SK-N-SH treated with all-trans-retinoic acid at 6 μM for 48 hours (cell line): ENCODE data around the gene ACTL10.

Experiments
- BACH2 ChIP-seq: fragments of 250-450 bp; sonication (Bioruptor Pico); IDR thresholded peaks from 2 replicates; pipeline ENCODE4 v1.9.0; 2021; ENCODE audit warnings: mild to moderate bottlenecking, borderline replicate concordance
- ESRRG ChIP-seq: fragments of 250-450 bp; sonication (Bioruptor Pico); IDR thresholded peaks from 2 replicates; pipeline ENCODE4 v1.6.1; 2021; ENCODE audit warnings: mild to moderate bottlenecking
- GLIS3 ChIP-seq: fragments of 250-450 bp; sonication (Bioruptor Pico); IDR thresholded peaks from 2 replicates; pipeline ENCODE4 v1.5.0; 2020; ENCODE audit warnings: mild to moderate bottlenecking, moderate library complexity
- PATZ1 ChIP-seq: fragments of 250-450 bp; sonication (Bioruptor Pico); IDR thresholded peaks from 2 replicates; pipeline ENCODE4 v1.8.0; 2020; ENCODE audit warnings: mild to moderate bottlenecking, moderate library complexity, borderline replicate concordance
- RARB ChIP-seq: fragments of 250-450 bp; sonication (Bioruptor Pico); IDR thresholded peaks from 2 replicates; pipeline ENCODE4 v1.8.0; 2021; ENCODE audit warnings: mild to moderate bottlenecking, moderate library complexity
- TCF4 ChIP-seq: fragments of 250-450 bp; sonication (Bioruptor Pico); IDR thresholded peaks from 2 replicates; pipeline ENCODE4 v1.8.0; 2021; ENCODE audit warnings: mild to moderate bottlenecking, moderate library complexity, borderline replicate concordance
- ZC3H10 ChIP-seq: fragments of 250-450 bp; sonication (Bioruptor Pico); IDR thresholded peaks from 2 replicates; pipeline ENCODE4 v1.5.1; 2021; ENCODE audit warnings: mild to moderate bottlenecking, moderate library complexity
- ZNF8 ChIP-seq: fragments of 450-650 bp; formaldehyde crosslinking; IDR thresholded peaks from 2 replicates; pipeline ENCODE4 v1.5.0; 2020; ENCODE audit warnings: mild to moderate bottlenecking, moderate library complexity

- TF ChIP-seq BACH2 (CRISPR knock-in tag) (no peak), RARB (CRISPR knock-in tag) (no peak), ESRRG (CRISPR knock-in tag) (no peak), PATZ1 (CRISPR knock-in tag) (no peak), ZC3H10 (CRISPR knock-in tag) (no peak), GLIS3 (CRISPR knock-in tag) (no peak), ZNF8 (CRISPR knock-in tag) (no peak), TCF4 (CRISPR knock-in tag) (no peak)
Measured at GRCh38 chr20:33679758-33680485, 13.2 kb downstream of the ACTL10 start.
